ENCODE results near the gene MTNR1B. TPM values are rescaled to one million over a fixed set of nuclear protein-coding genes. Genes with fewer than 3 reads are reported as not detected.

MTNR1B gene
- total RNA-seq, 1 experiment from 2014 or later, result not detected

Other genes starting within 250 kb of the MTNR1B start
- gene SLC36A4, start 228.3 kb downstream of the MTNR1B start, total RNA-seq (2014; rRNA removed), result 13.4 and 15.6 TPM in 2 replicates

Data from LHCN-M2 (cell line).